H1 (cell line): ENCODE data around the gene NOP9. TPM values are rescaled to one million over a fixed set of nuclear protein-coding genes. Genes with fewer than 3 reads are reported as not detected.

Experiments used
- CTCF ChIA-PET: fragments of 300-600 bp; sonication (Branson Sonifier 250); formaldehyde crosslinking; loops from one replicate; lab custom pipeline; 2021; ENCODE audit not compliant: partially characterized antibody; lab: Charles Lee
- POLR2A ChIA-PET: fragments of 300-600 bp; sonication (Branson Sonifier 250); formaldehyde crosslinking; loops from one replicate; lab custom pipeline; 2021; ENCODE audit warnings: inconsistent platforms; ENCODE audit not compliant: partially characterized antibody; lab: Charles Lee
- DNase-seq, 2 experiments: peaks; one replicate each; pipeline versions ENCODE4 v3.0.0 to v3.0.0-alpha.2; 2010 to 2022; ENCODE audit warnings: low spot score in 2 of 2, low read depth in 1 of 2, mixed read lengths in 1 of 2
- FAIRE-seq: peaks from 2 replicates; lab custom pipeline; 2011; peaks lifted over from hg19 to GRCh38; lab: Jason Lieb, UNC
- H2AFZ ChIP-seq: 2 replicates; pipeline ENCODE4 v1.8.1; 2012; ENCODE audit warnings: low read length, inconsistent platforms
- H2AK5ac ChIP-seq: 2 replicates; pipeline ENCODE4 v1.6.1; 2013; ENCODE audit warnings: low read depth, low read length
- H2BK120ac ChIP-seq: replicated peaks from 2 replicates; pipeline ENCODE3; 2013; ENCODE audit warnings: low read depth, low read length, inconsistent platforms
- H2BK12ac ChIP-seq: 2 replicates; pipeline ENCODE4 v1.6.1; 2013; ENCODE audit warnings: low read depth, low read length
- H2BK15ac ChIP-seq: 2 replicates; pipeline ENCODE4 v1.6.1; 2013; ENCODE audit warnings: low read length
- H2BK20ac ChIP-seq: 2 replicates; pipeline ENCODE4 v1.6.1; 2013; ENCODE audit warnings: low read length
- H2BK5ac ChIP-seq: 2 replicates; pipeline ENCODE4 v1.6.1; 2013; ENCODE audit warnings: low read depth, low read length
- H3K14ac ChIP-seq: 2 replicates; pipeline ENCODE4 v1.6.1; 2013; ENCODE audit warnings: inconsistent platforms; ENCODE audit not compliant: insufficient read length
- H3K18ac ChIP-seq: 2 replicates; pipeline ENCODE4 v1.6.1; 2013; ENCODE audit warnings: low read length; ENCODE audit errors: extremely low read depth
- H3K23ac ChIP-seq: 2 replicates; pipeline ENCODE4 v1.6.1; 2013; ENCODE audit warnings: inconsistent platforms; ENCODE audit not compliant: insufficient read length
- H3K23me2 ChIP-seq: 2 replicates; pipeline ENCODE4 v1.6.1; 2013; ENCODE audit warnings: low read depth, low read length
- H3K27ac ChIP-seq: 2 replicates; pipeline ENCODE4 v1.6.1; 2011; ENCODE audit warnings: low read depth, low read length, inconsistent platforms
- H3K27me3 ChIP-seq, 4 experiments: replicated peaks in 1 of 4; 1 replicate in 1 of 4; 2 replicates in 3 of 4; pipeline versions ENCODE4 v1.6.1 to v1.8.1; 2011 to 2013; ENCODE audit warnings: low read length in 3 of 4, mild to moderate bottlenecking in 3 of 4, inconsistent platforms in 2 of 4, mixed read lengths in 2 of 4, moderate library complexity in 1 of 4; ENCODE audit not compliant: control insufficient read depth in 3 of 4, insufficient read depth in 3 of 4; ENCODE audit errors: extremely low read depth in 1 of 4
- H3K36me3 ChIP-seq, 4 experiments: 2 replicates each; pipeline versions ENCODE4 v1.6.1 to v1.8.1; 2011 to 2013; ENCODE audit warnings: mild to moderate bottlenecking in 4 of 4, low read length in 3 of 4, moderate library complexity in 2 of 4, control low read depth in 1 of 4, inconsistent platforms in 1 of 4; ENCODE audit not compliant: insufficient read depth in 4 of 4, control insufficient read depth in 2 of 4
- H3K4ac ChIP-seq: replicated peaks from 2 replicates; pipeline ENCODE3; 2013; ENCODE audit warnings: low read length, low read depth, mixed read lengths, inconsistent platforms; ENCODE audit not compliant: insufficient read length
- H3K4me1 ChIP-seq, 4 experiments: replicated peaks in 1 of 4; 1 replicate in 1 of 4; 2 replicates in 3 of 4; pipeline versions ENCODE4 v1.6.1 to v1.8.1; 2011 to 2013; ENCODE audit warnings: low read length in 3 of 4, inconsistent platforms in 2 of 4, mixed read lengths in 1 of 4; ENCODE audit not compliant: insufficient read depth in 4 of 4, control insufficient read depth in 3 of 4
- H3K4me2 ChIP-seq, 2 experiments: 2 replicates each; pipeline versions ENCODE4 v1.6.1 to v1.8.1; 2011 to 2013; ENCODE audit warnings: low read depth in 2 of 2, low read length in 2 of 2, control low read depth in 1 of 2, inconsistent platforms in 1 of 2, mild to moderate bottlenecking in 1 of 2; ENCODE audit not compliant: insufficient read depth in 1 of 2
- H3K4me3 ChIP-seq, 4 experiments: fragments of 200-600, 300-600 bp in 1 of 4; sonication (generic), shearing (Covaris generic), sonication (Bioruptor Twin) in 1 of 4; 2 replicates each; pipeline versions ENCODE4 v1.5.1 to v1.8.1; 2011 to 2016; ENCODE audit warnings: low read length in 4 of 4, low read depth in 3 of 4, control low read depth in 2 of 4, inconsistent platforms in 2 of 4, mild to moderate bottlenecking in 2 of 4, mixed read lengths in 1 of 4, moderate library complexity in 1 of 4; ENCODE audit not compliant: insufficient read depth in 2 of 4; ENCODE audit errors: extremely low read depth in 1 of 4
- H3K56ac ChIP-seq: replicated peaks from 2 replicates; pipeline ENCODE3; 2013; ENCODE audit warnings: low read depth, mild to moderate bottlenecking, mixed read lengths, low read length, inconsistent platforms; ENCODE audit not compliant: insufficient read length
- H3K79me1 ChIP-seq: 2 replicates; pipeline ENCODE4 v1.6.1; 2013; ENCODE audit warnings: low read depth, low read length, control low read depth
- H3K79me2 ChIP-seq, 2 experiments: 2 replicates each; pipeline versions ENCODE4 v1.6.1 to v1.8.1; 2012 to 2013; ENCODE audit warnings: low read length in 2 of 2, mild to moderate bottlenecking in 2 of 2, inconsistent platforms in 1 of 2; ENCODE audit not compliant: insufficient read depth in 2 of 2, control insufficient read depth in 1 of 2
- H3K9ac ChIP-seq, 4 experiments: replicated peaks in 1 of 4; 1 replicate in 1 of 4; 2 replicates in 3 of 4; pipeline versions ENCODE4 v1.6.1 to v1.8.1; 2011 to 2013; ENCODE audit warnings: low read depth in 3 of 4, low read length in 3 of 4, control low read depth in 2 of 4, mild to moderate bottlenecking in 2 of 4, moderate library complexity in 2 of 4, inconsistent platforms in 1 of 4; ENCODE audit errors: extremely low read depth in 1 of 4
- H3K9me3 ChIP-seq, 2 experiments: 2 replicates each; pipeline versions ENCODE4 v1.6.1 to v1.8.1; 2012 to 2013; ENCODE audit warnings: mild to moderate bottlenecking in 2 of 2, moderate library complexity in 2 of 2, control low read depth in 1 of 2, inconsistent platforms in 1 of 2, low read depth in 1 of 2, low read length in 1 of 2, mixed read lengths in 1 of 2; ENCODE audit not compliant: insufficient read depth in 2 of 2
- H4K20me1 ChIP-seq, 2 experiments: replicated peaks in 1 of 2; 2 replicates each; pipeline versions ENCODE3 to v1.8.1; 2011 to 2013; ENCODE audit warnings: inconsistent platforms in 2 of 2, low read length in 2 of 2, mild to moderate bottlenecking in 1 of 2; ENCODE audit not compliant: insufficient read depth in 2 of 2, control insufficient read depth in 1 of 2
- H4K5ac ChIP-seq: 2 replicates; pipeline ENCODE4 v1.6.1; 2013; ENCODE audit warnings: low read length, low read depth, mixed read lengths, inconsistent platforms; ENCODE audit not compliant: insufficient read length
- H4K8ac ChIP-seq: 2 replicates; pipeline ENCODE4 v1.8.0; 2013; ENCODE audit warnings: mild to moderate bottlenecking, moderate library complexity, low read length, inconsistent platforms; ENCODE audit not compliant: insufficient read depth; ENCODE audit errors: extremely low read depth
- H4K91ac ChIP-seq: replicated peaks from 2 replicates; pipeline ENCODE3; 2013; ENCODE audit warnings: low read length, mixed read lengths, inconsistent platforms; ENCODE audit not compliant: insufficient read length
- CBX5 ChIP-seq: fragments of 300-800, 300-1000 bp; sonication (generic); IDR thresholded peaks from 2 replicates; pipeline ENCODE4 v1.7.1; 2016; ENCODE audit warnings: antibody characterized with exemption, low read length, low read depth
- KDM4A ChIP-seq: IDR thresholded peaks from one replicate; pipeline ENCODE4 v1.7.1; 2012; ENCODE audit warnings: low read depth, mild to moderate bottlenecking, moderate library complexity, low read length, inconsistent platforms; ENCODE audit not compliant: severe bottlenecking
- KDM5A ChIP-seq: fragments of 200-600 bp; IDR thresholded peaks from 2 replicates; pipeline ENCODE4 v1.7.1; 2012; ENCODE audit warnings: mild to moderate bottlenecking, low read length, inconsistent platforms, mixed read lengths
- POLR2AphosphoS5 ChIP-seq: IDR thresholded peaks from 2 replicates; pipeline ENCODE4 v1.6.1; 2011; ENCODE audit warnings: low read depth, low read length
- RAD21 ChIP-seq, 2 experiments: IDR thresholded peaks in 1 of 2; conservative IDR thresholded peaks in 1 of 2; 2 replicates each; pipeline ENCODE4 v1.6.1; 2011; ENCODE audit warnings: low read depth in 2 of 2, low read length in 2 of 2, improper control_type of control experiment in 1 of 2, inconsistent platforms in 1 of 2, mild to moderate bottlenecking in 1 of 2, moderate library complexity in 1 of 2
- RBBP5 ChIP-seq: IDR thresholded peaks from 2 replicates; pipeline ENCODE4 v1.7.1; 2012; ENCODE audit warnings: low read depth, mild to moderate bottlenecking, inconsistent platforms, low read length, moderate library complexity, borderline replicate concordance
- RFX5 ChIP-seq: IDR thresholded peaks from 2 replicates; pipeline ENCODE4 v1.6.1; 2011; ENCODE audit warnings: low read depth, low read length, improper control_type of control experiment, borderline replicate concordance
- TAF1 ChIP-seq: IDR thresholded peaks from 2 replicates; pipeline ENCODE4 v1.6.1; 2011; ENCODE audit warnings: mild to moderate bottlenecking, low read depth, low read length
- YY1 ChIP-seq: IDR thresholded peaks from 2 replicates; pipeline ENCODE4 v1.6.1; 2011; ENCODE audit warnings: low read depth, mild to moderate bottlenecking, low read length
- WGBS, 2 experiments: shearing (Covaris generic) in 1 of 2; methylation state at CpG; one replicate each; pipeline versions ENCODE4 v1.1.6 to v1.1.7; 2013 to 2015; ENCODE audit warnings: low lambda C conversion rate in 2 of 2, mixed read lengths in 2 of 2, inconsistent platforms in 1 of 2, low coverage in 1 of 2, missing lambda C conversion rate in 1 of 2; ENCODE audit not compliant: insufficient replicate concordance in 2 of 2, insufficient coverage in 1 of 2, insufficient read length in 1 of 2; ENCODE audit errors: extremely low coverage in 1 of 2, missing lambda C conversion rate in 1 of 2; 5-methylcytosine and 5-hydroxymethylcytosine counted together
- polyA plus RNA-seq, 7 experiments: library from polyadenylated mRNA; depleted of rRNA in 3 of 7; stranded (reverse) in 5 of 7; unstranded in 2 of 7; fragments of >200 nt in 5 of 7; fragments of 200-250 nt in 2 of 7; gene quantifications; 1 replicate in 5 of 7; 2 replicates in 1 of 7; 4 replicates in 1 of 7; pipeline versions ENCODE4 v1.2.1 to v1.2.3, GENCODE V29; 2011 to 2013; ENCODE audit warnings: missing spikeins in 2 of 7, mixed read lengths in 2 of 7
- total RNA-seq: library from RNA; stranded (reverse); fragmentation: NEBNext Ultra II Directional; extraction: Animal tissue kit (Norgen Biotek cat#: 25700); gene quantifications from 2 replicates; pipeline ENCODE4 v1.2.1, GENCODE V29; 2021
- TF ChIP-seq, protein P1 (sequence below): IDR thresholded peaks from 2 replicates; pipeline ENCODE4 v1.6.1; 2012; ENCODE audit warnings: inconsistent platforms

NOP9 gene
- total and polyA plus RNA-seq, 2 of the 8 experiments (the other 6 are each of a cell fraction or from before 2014, with no cell fraction given) = 17.8 to 34.8 TPM

- FAIRE-seq = no peak
- H2AFZ ChIP-seq = peak within 1 kb of the TSS; percentile 36; the same call in 1 of the 2 replicates
- peak within 1 kb of the TSS; percentile 96 for H3K27ac ChIP-seq
- no peak for TF ChIP-seq CBX5
- TF ChIP-seq KDM4A = peak; percentile 69
- TF ChIP-seq, protein P1, sequence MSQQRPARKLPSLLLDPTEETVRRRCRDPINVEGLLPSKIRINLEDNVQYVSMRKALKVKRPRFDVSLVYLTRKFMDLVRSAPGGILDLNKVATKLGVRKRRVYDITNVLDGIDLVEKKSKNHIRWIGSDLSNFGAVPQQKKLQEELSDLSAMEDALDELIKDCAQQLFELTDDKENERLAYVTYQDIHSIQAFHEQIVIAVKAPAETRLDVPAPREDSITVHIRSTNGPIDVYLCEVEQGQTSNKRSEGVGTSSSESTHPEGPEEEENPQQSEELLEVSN = peak; percentile 80; the same call in 1 of the 2 replicates
- no peak for TF ChIP-seq RFX5
- TF ChIP-seq TAF1 = peak; percentile 80
- TF ChIP-seq RAD21 (IDR thresholded peaks at IDR 0.05 in 1 of 2, conservative IDR thresholded peaks at IDR 0.05 in 1 of 2; ENCODE audit: low read depth in 2 of 2, low read length in 2 of 2) = peak in 1 of 2 experiments; percentile 25; a peak in 2 of 4 replicates
- TF ChIP-seq POLR2AphosphoS5 = peak; percentile 92
- TF ChIP-seq KDM5A = no peak
- TF ChIP-seq YY1 = peak; percentile 66; the same call in 1 of the 2 replicates
- TF ChIP-seq RBBP5 = peak; percentile 43; the same call in 1 of the 2 replicates
Measured at GRCh38 chr14:24271134-24271833, 28.4 kb upstream of the NOP9 start, which contains the start of gene RABGGTA. Gene RABGGTA (minus strand): TSS chr14:24271597. CDS start chr14:24271115, 482 bp downstream.

More at GRCh38 chr14:24271134-24271833, 28.4 kb upstream of the NOP9 start, which contains the start of gene RABGGTA:
- Histone ChIP-seq H3K23ac (no peak within 1 kb of the TSS), H3K27me3 (no peaks in the 10 kb centered on the region; a peak in 1 of 7 replicates), H4K91ac (peak within 1 kb of the TSS; percentile 60), H3K36me3 (no peaks in the 10 kb centered on the region; a peak in 3 of 8 replicates), H3K23me2 (peaks cover 5% of the 10 kb centered on the region), H2BK20ac (no peak within 1 kb of the TSS), H3K4me3 (peak within 1 kb of the TSS; percentile 61 to 89 (median 82)), H2BK12ac (no peak within 1 kb of the TSS), H3K14ac (no peak within 1 kb of the TSS), H3K79me1 (no peaks in the 10 kb centered on the region), H3K79me2 (no peaks in the 10 kb centered on the region), H3K4me1 (peaks cover 0 to 4% (median 2%) of the 10 kb centered on the region in 4 experiments; a peak in 4 of 7 replicates), H2BK15ac (no peak within 1 kb of the TSS), H4K20me1 (peaks cover 0 to 2% of the 10 kb centered on the region in 2 experiments), H2BK120ac (no peak within 1 kb of the TSS), H3K9me3 (no peaks in the 10 kb centered on the region), H3K4me2 (peak within 1 kb of the TSS; percentile 55 to 97), H3K9ac (peak within 1 kb of the TSS; percentile 70 to 93 (median 84); a peak in 6 of 7 replicates), H3K56ac (peak within 1 kb of the TSS; percentile 81), H4K5ac (peak within 1 kb of the TSS; percentile 91), H2AK5ac (no peak within 1 kb of the TSS), H2BK5ac (peak within 1 kb of the TSS; percentile 94), H3K4ac (peak within 1 kb of the TSS; percentile 79), H4K8ac (peak within 1 kb of the TSS; percentile 98), H3K18ac (peak within 1 kb of the TSS; percentile 71; the same call in 1 of the 2 replicates)
- 1% methylated on average over 55 of the region's 61 CpGs; no CpG with 5 or more reads in 1 of the 2 experiments for WGBS, 2 experiments
- DNase-seq = peak; percentile 82 to 98
- POLR2A ChIA-PET = interaction anchor here (0.8 to 3.8 kb wide), 30 partner anchors 9 to 286 kb away, joined by 3 to 26 read pairs (median 7); partner anchors contain the start of genes CHMP4A, CIDEB, DHRS1 and EMC9
- CTCF ChIA-PET = interaction anchor here (0.6 to 8.6 kb wide), 19 partner anchors 9 to 214 kb away, joined by 3 to 94 read pairs (median 7); partner anchors contain the start of genes CIDEB, DHRS1, GMPR2 and IRF9
